AML-193 (cell line): Measurements from ENCODE around the gene ZNF710.
"Not testable (repeated sequence)": the region's sequence is repeated elsewhere in the genome, so short reads cannot be mapped to it uniquely, and the experiment has no call there.

ENCODE experiments used
- DNase-seq, 2 experiments: peaks; one replicate each; lab custom pipeline; 2025; lab: John Stamatoyannopoulos, UW

ZNF710 gene

DNA sequence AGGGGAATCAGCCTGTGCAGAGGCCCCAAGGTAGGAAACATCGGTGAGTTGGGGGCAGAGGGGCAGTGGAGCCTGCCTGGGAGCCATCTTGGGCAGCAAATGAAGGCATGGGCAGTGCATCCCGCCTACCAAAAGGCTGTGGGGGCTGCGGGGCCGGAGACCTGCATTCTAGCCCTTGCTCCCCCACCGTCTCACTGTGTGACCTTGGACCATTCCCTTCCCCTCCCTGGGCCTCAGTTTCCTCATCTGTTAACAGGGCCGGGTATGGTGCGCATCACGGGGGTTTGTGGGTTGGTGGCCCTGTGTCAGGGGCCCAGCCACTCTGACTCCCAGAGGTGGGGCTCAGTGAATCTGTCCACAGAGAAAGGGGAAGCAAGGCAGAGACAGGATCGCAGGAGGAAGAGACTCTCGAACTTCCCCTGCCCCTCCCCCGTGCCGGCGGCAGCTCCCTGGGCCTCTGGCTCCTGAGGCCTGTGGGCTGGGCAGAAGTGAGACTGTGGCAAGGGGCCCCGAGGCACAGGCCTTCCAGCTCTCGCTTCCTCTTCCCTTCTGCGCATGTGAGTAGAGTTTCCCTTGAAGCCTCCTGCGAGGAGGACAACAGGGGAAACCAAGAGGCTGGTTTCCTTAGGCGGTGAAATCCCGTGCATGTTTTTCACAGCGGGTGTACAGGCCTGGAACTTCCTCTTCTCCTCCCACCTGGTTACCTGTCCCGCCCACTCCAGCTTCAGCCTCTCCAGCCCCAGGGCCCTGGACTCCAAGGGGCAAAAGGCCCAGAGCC lies 58.3 kb downstream of the ZNF710 start:
- peak; percentile 97 to 99 for DNase-seq

GRCh38 chr15:90060797-90061196 lies 59.7 kb downstream of the ZNF710 start:
- no peak for DNase-seq

- no peak for DNase-seq
Measured at GRCh38 chr15:90062023-90062442, 60.9 kb downstream of the ZNF710 start.

- DNase-seq = no peak
Measured at GRCh38 chr15:90062462-90062932, 61.4 kb downstream of the ZNF710 start.

- DNase-seq = no peak
Measured at GRCh38 chr15:90062973-90063769, 62.0 kb downstream of the ZNF710 start.

GRCh38 chr15:90063770-90064247 lies 62.7 kb downstream of the ZNF710 start:
- peak; percentile 50 to 65 for DNase-seq

DNA sequence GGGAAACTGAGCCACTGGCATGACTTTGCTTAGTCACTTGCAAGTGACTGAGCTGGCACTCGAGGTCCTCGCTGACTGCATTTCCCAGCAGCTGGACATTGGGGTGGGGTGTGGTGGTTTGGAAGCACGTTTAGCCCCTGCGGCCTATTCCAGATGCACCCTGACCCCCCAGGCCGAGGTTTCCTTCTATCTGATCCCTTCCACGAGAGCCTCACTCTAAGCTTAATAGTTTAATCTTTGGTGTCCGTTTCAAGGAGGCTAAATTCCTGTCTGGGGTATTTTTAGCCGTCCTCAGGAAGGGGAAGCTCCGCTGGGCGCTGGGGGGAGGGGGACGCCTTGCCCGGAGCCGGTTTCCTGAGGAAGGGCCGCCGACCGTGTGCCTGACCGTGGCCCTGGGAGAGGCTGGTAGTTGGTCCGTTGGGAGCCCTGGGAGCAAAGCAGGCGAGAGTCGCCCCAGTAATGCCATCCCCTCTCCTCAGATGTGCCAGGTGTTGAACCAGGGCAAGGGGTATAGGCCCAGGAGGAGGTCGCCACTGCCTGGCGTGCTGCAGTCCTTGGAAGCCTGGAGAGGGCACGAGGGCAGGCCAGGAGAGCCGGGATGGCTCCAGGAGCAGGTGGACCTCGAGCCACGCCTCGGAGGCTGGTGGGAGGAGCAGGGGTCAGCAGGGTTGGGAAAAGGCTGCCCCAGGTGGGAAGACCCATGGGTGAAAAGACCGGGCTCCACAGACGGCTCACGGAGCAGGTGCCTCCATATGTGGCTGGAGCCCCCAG lies 64.0 kb downstream of the ZNF710 start:
- peak; percentile 11 to 24 for DNase-seq

GRCh38 chr15:90065682-90066049 lies 64.5 kb downstream of the ZNF710 start:
- no peak for DNase-seq

GRCh38 chr15:90067181-90067952 lies 66.2 kb downstream of the ZNF710 start:
- DNase-seq = no peak

- no peak for DNase-seq
Measured at GRCh38 chr15:90067953-90068606, 67.0 kb downstream of the ZNF710 start.

DNA sequence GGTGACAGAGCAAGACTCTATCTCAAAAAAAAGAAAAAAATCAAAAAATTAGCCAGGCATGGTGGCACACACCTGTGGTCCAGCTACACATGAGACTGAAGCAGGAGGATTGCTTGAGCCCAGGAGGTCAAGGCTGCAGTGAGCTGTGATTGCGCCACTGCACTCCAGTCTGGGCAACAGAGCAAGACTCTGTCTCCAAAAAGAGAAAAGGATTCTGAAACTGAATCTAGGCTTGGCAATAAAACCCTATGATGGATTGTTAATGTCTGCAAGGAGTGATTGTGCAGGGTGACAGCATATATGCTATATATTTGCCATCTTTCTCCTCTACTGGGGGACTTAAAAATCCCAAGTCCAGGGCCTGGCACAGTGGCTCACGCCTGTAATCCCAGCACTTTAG lies 69.5 kb downstream of the ZNF710 start:
- not testable (repeated sequence) for DNase-seq

DNA sequence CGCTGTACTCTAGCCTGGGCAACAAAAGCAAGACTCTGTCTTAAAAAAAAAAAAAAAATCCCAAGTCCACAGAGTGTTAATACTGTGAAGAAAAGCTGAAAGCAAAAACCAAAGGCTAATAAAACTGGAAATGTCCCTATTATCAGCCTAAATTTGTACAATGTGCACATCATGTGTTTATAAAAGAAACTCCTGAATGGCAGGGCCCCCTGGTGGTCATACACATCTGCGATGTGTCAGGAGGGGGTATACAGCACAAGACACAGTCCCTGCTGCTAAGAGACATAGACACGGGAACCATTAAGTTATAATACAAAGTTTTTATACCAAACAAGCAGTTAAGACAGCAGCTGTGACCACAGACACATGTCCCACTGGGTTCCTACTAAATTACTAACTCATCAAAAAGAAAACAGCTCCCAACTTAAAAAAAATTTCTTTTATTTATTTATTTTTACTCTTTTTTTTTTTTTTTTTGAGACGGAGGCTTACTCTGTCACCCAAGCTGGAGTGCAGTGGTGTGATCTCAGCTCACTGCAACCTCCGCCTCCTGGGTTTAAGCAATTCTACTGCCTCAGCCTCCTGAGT lies 70.2 kb downstream of the ZNF710 start:
- DNase-seq = peak; percentile 85

DNA sequence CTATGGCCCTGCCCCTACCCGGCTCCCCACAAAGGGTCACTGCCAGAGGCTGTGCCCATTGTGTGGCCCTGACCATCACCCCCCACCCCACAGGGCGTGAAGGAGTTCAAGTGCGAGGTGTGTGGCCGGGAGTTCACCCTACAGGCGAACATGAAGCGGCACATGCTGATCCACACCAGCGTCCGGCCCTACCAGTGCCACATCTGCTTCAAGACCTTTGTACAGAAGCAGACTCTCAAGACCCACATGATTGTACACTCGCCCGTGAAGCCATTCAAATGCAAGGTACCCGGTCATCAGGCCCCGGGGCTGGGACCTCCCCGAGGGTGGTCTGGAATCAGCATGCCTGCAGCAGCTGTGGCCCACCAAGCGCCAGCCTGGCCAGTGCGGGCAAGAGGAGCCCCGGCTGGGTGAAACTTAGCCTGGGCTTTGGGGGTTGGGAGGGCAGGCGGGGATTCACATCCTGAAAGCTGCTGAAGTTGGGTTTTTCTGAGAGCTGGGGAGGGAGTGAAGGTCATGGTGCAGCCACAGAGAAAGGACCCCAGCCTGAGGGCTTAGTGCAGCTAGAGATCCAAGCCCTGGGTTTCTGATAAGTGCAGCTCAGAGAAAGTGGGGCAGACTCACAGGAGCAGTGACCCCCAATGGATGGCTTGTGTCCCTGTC lies 72.0 kb downstream of the ZNF710 start:
- no peak for DNase-seq

GRCh38 chr15:90074023-90074422 lies 72.9 kb downstream of the ZNF710 start:
- no peak for DNase-seq

DNA sequence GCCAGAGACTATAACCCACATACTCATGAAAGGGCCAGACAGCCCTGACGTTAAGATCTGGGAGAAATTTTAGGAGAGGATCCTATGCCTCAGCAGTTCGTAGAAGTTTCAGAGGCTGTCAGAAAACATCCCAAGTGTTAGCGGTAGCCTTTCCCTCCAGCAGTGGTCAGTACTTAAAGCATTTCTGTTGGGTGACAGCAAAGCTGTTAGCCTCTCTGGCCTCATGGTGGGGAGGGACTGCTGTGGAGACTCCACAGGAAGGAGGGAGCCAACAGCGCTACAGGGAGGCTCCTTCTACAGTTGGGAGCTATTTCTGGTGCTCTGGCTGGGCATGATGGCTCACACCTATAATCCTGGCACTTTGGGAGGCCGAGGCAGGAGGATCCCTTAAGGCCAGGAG lies 73.8 kb downstream of the ZNF710 start:
- no peak for DNase-seq

DNA sequence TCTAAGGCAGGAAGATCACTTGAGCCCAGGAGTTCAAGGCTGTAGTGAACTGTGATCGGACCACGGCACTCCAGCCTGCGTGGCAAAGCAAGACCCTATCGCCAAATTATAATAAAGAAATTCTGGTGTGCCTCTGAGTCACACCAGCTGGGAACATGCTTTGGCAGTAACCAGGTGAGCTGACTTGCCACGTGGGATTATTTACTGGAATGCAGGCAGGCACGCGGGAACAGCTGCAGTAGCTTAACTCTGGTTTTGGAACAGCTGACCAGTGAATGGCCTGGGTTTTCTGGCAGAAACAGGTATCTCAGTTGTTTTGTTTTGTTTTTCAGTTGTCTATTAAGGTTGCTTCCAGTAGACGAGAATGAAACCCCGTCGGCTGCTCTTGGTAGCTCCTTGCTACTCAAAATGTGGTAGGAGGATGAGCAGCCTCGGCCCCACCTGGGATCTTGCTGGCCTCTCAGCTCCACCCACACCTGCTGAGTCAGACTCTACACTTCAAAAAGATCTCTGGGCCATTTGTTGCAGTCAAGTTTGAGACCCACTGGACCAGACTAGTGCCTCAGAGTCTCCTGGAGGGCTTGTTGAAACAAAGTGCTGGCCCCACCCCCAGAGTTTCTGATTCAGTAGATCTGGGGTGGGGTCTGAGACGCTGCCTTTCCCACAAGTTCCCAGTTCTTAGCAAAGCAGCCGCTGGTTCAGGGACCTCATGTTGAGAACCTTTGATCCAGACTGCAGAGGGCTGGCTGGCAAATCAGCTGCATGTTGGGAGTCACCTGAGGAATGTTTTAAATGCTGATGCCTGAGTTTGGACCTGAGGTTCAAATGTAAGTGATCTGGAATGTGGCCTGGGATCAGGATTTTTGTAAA lies 74.5 kb downstream of the ZNF710 start:
- no peak for DNase-seq

DNA sequence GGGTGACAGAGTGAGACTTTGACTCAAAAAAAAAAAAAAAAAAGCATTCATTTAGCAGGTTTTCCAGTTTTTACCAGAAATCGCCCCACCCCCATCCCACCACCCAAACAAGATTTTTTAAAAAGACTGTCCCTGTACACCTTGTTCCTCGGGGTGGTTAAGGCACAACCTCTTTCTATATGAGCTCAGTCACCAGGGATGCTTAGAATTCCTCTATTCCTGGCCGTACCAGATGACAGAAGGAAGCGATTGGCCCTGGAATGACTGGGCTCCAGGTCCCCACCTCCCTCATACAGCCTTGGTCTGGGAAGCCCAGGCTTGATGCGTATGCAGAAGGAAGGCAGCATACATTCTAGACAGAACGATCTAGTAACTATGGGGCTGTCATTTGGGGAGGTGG lies 75.6 kb downstream of the ZNF710 start:
- no peak for DNase-seq

DNA sequence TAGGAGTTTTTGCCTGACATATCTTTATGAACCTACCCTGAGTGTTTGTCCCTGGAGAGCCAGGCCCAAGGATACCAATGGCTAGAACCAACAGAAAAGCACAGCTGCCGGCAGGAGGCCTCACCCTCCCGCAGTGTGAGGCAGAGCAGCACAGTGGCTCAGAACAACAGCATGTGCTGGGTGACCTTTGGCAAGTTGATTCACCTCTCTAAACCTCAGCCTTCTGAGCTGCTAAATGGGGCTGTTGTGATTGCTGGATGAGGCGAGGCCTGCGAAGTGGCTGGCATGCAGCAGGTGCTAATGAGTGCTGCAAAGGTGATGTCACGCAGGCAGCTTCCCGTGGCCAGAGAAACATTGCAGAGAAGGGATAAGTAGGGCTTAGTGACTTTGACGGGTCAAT lies 77.8 kb downstream of the ZNF710 start:
- DNase-seq = no peak
